OCI-LY7 (cell line): ENCODE data around the gene TMTC2.

Experiments
- CTCF ChIP-seq: fragments of 200-600 bp; sonication (generic); conservative IDR thresholded peaks from 2 replicates; pipeline ENCODE4 v1.5.1; 2014; ENCODE audit warnings: mild to moderate bottlenecking, antibody characterized with exemption, low read length, moderate library complexity, mixed read lengths
- EZH2phosphoT487 ChIP-seq: fragments of 200-600 bp; sonication (generic); IDR thresholded peaks from 2 replicates; pipeline ENCODE4 v1.6.1; 2018; ENCODE audit warnings: low read depth, borderline replicate concordance, mild to moderate bottlenecking, mixed run types, antibody characterized with exemption, low read length, moderate library complexity, mixed read lengths

DNA sequence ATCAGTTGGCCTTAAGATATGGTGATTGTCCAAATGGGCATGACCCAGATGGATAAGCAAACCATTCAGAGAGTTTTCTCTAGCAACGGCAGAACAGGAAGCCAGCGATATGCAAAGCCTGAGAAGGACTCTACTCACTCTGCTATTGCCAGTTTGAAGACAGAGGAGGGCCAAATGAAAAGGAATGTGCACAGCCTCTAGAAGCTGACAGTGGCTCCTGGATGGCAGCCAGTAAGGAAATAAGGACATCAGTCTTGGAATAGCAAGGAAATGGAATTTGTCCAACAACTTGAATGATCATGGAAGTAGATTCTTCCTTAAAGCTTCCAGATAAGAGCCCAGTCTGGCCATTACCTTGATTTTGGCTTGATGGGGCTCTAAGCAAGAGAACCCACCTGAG, 60.0 kb downstream of the TMTC2 start:
- no peak for TF ChIP-seq CTCF
- no peak for TF ChIP-seq EZH2phosphoT487
